ENCODE measurements around the gene POLR2F. TPM values are rescaled to one million over a fixed set of nuclear protein-coding genes. Genes with fewer than 3 reads are reported as not detected.
A peak's percentile ranks its signal among the peaks of the same experiment; 100 is the strongest.

Gene POLR2F
- total and polyA plus RNA-seq, 9 of the 15 experiments (the other 6 are each of a cell fraction or from before 2014, with no cell fraction given): 98.9 to 410 (median 168) TPM

DNA sequence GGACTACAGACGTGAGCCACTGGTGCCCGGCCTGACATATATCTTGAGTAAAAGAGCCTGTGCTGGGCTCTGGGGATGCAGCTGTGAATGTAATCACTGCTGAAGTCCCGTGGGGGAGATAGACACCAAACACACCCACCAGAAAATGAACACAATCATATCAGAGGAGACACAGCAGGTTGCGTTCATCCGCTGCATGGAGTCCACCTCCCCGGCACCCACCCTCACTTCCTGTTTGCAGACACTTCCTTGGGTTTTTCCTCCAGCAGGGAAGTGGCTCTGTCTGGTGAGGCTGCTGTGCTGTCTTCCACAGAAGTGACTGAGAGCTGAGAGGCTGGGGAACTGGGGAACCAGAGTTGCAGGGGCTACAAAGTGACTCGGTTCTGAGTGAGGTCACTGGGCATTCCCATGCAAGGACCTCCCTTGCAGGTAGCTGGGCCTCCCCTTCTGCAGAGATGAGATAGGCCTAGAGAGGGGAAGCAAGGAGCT is 40.2 kb upstream of the POLR2F start (continued):
- TF ChIP-seq, protein P1, sequence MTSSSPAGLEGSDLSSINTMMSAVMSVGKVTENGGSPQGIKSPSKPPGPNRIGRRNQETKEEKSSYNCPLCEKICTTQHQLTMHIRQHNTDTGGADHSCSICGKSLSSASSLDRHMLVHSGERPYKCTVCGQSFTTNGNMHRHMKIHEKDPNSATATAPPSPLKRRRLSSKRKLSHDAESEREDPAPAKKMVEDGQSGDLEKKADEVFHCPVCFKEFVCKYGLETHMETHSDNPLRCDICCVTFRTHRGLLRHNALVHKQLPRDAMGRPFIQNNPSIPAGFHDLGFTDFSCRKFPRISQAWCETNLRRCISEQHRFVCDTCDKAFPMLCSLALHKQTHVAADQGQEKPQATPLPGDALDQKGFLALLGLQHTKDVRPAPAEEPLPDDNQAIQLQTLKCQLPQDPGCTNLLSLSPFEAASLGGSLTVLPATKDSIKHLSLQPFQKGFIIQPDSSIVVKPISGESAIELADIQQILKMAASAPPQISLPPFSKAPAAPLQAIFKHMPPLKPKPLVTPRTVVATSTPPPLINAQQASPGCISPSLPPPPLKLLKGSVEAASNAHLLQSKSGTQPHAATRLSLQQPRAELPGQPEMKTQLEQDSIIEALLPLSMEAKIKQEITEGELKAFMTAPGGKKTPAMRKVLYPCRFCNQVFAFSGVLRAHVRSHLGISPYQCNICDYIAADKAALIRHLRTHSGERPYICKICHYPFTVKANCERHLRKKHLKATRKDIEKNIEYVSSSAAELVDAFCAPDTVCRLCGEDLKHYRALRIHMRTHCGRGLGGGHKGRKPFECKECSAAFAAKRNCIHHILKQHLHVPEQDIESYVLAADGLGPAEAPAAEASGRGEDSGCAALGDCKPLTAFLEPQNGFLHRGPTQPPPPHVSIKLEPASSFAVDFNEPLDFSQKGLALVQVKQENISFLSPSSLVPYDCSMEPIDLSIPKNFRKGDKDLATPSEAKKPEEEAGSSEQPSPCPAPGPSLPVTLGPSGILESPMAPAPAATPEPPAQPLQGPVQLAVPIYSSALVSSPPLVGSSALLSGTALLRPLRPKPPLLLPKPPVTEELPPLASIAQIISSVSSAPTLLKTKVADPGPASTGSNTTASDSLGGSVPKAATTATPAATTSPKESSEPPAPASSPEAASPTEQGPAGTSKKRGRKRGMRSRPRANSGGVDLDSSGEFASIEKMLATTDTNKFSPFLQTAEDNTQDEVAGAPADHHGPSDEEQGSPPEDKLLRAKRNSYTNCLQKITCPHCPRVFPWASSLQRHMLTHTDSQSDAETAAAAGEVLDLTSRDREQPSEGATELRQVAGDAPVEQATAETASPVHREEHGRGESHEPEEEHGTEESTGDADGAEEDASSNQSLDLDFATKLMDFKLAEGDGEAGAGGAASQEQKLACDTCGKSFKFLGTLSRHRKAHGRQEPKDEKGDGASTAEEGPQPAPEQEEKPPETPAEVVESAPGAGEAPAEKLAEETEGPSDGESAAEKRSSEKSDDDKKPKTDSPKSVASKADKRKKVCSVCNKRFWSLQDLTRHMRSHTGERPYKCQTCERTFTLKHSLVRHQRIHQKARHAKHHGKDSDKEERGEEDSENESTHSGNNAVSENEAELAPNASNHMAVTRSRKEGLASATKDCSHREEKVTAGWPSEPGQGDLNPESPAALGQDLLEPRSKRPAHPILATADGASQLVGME (CRISPR knock-in tag; IDR thresholded peaks at IDR 0.05): no peak
- TF ChIP-seq, protein P2, sequence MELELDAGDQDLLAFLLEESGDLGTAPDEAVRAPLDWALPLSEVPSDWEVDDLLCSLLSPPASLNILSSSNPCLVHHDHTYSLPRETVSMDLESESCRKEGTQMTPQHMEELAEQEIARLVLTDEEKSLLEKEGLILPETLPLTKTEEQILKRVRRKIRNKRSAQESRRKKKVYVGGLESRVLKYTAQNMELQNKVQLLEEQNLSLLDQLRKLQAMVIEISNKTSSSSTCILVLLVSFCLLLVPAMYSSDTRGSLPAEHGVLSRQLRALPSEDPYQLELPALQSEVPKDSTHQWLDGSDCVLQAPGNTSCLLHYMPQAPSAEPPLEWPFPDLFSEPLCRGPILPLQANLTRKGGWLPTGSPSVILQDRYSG (tag; conservative IDR thresholded peaks at IDR 0.05; ENCODE audit: low read depth): no peak
- no peak for TF ChIP-seq TCFL5 (CRISPR knock-in tag; conservative IDR thresholded peaks at IDR 0.05)
- TF ChIP-seq OTX1 (CRISPR knock-in tag; IDR thresholded peaks at IDR 0.05): no peak
- no peak for TF ChIP-seq PTTG1 (tag; IDR thresholded peaks at IDR 0.05; ENCODE audit: low read depth)
- peak; percentile 32 to 56; a peak in 1 of 4 replicates for TF ChIP-seq KDM1A (IDR thresholded peaks at IDR 0.05)
- TF ChIP-seq STAG1 (CRISPR knock-in tag; IDR thresholded peaks at IDR 0.05; ENCODE audit: borderline replicate concordance): no peak
- TF ChIP-seq GATAD2B (IDR thresholded peaks at IDR 0.05; ENCODE audit: borderline replicate concordance): no peak
- no peak for TF ChIP-seq ZNF696 (CRISPR knock-in tag; conservative IDR thresholded peaks at IDR 0.05)
- TF ChIP-seq ESRRA (IDR thresholded peaks at IDR 0.05; ENCODE audit: borderline replicate concordance, low read depth): no peak
- TF ChIP-seq FOXJ3 (CRISPR knock-in tag; IDR thresholded peaks at IDR 0.05): no peak
- no peak for TF ChIP-seq ZNF77 (CRISPR knock-in tag; IDR thresholded peaks at IDR 0.05)
- TF ChIP-seq CBFA2T2 (conservative IDR thresholded peaks at IDR 0.05): peak; percentile 47
- TF ChIP-seq ZNF232 (CRISPR knock-in tag; IDR thresholded peaks at IDR 0.05): no peak
- no peak for TF ChIP-seq ZC3H11A (IDR thresholded peaks at IDR 0.05; ENCODE audit: low read depth, low read length)
- TF ChIP-seq SP1 (CRISPR knock-in tag; IDR thresholded peaks at IDR 0.05): no peak
